K562 (cell line): Measurements from ENCODE around the gene OR5AN1. TPM values are rescaled to one million over a fixed set of nuclear protein-coding genes. Genes with fewer than 3 reads are reported as not detected.

ENCODE experiments used
- ATAC-seq: fragments of 200-7000 bp; cut with Tn5 transposase; 3 replicates; pipeline ENCODE4 v1.9.1; 2020; ENCODE audit warnings: moderate library complexity
- BruUV-seq: library from RNA; stranded (reverse); fragments of 400-500 nt; replicated peaks from 2 replicates; lab custom pipeline; 2021; lab: Mats Ljungman, UMichigan
- CTCF ChIA-PET: fragments of 300-600 bp; formaldehyde crosslinking; extraction: SDS; loops from one replicate; lab custom pipeline; 2021; ENCODE audit warnings: low intra/inter-chr PET ratio; lab: Yijun Ruan, JAX
- POLR2A ChIA-PET: fragments of 300-600, 350-650 bp; sonication (Branson Sonifier 250); formaldehyde crosslinking; extraction: SDS; loops from one replicate; lab custom pipeline; 2021; ENCODE audit warnings: antibody characterized with exemption, inconsistent platforms; lab: Yijun Ruan, JAX
- DNase-seq, 4 experiments: peaks; one replicate each; pipeline versions ENCODE4 v3.0.0 to v3.0.0-alpha.2; 2011 to 2018; ENCODE audit warnings: low spot score in 3 of 4, mixed read lengths in 3 of 4; ENCODE audit errors: extremely low read depth in 1 of 4
- FAIRE-seq: peaks from 2 replicates; lab custom pipeline; 2011; peaks lifted over from hg19 to GRCh38; lab: Jason Lieb, UNC
- H2AFZ ChIP-seq: 2 replicates; pipeline ENCODE4 v1.6.0; 2011; ENCODE audit warnings: low read depth, low read length, control low read depth, inconsistent platforms
- H3K27ac ChIP-seq: fragments of 200-600 bp; 3 replicates; pipeline ENCODE4 v1.8.0; 2011; ENCODE audit warnings: low read depth, mild to moderate bottlenecking, control low read depth, inconsistent platforms, low read length, moderate library complexity, mixed read lengths; ENCODE audit errors: extremely low read depth
- H3K27me3 ChIP-seq, 2 experiments: fragments of 300-600 bp in 1 of 2; 2 replicates in 1 of 2; 3 replicates in 1 of 2; pipeline versions ENCODE4 v1.6.0 to v1.8.0; 2011; ENCODE audit warnings: inconsistent platforms in 2 of 2, low read length in 2 of 2, mild to moderate bottlenecking in 1 of 2, mixed read lengths in 1 of 2, moderate library complexity in 1 of 2; ENCODE audit not compliant: control insufficient read depth in 2 of 2, insufficient read depth in 2 of 2
- H3K36me3 ChIP-seq: fragments of 300-600 bp; 3 replicates; pipeline ENCODE4 v1.8.0; 2011; ENCODE audit warnings: mild to moderate bottlenecking, low read length, inconsistent platforms; ENCODE audit not compliant: control insufficient read depth, insufficient read depth
- H3K4me1 ChIP-seq, 2 experiments: fragments of 200-600 bp in 1 of 2; replicated peaks in 1 of 2; 2 replicates in 1 of 2; 3 replicates in 1 of 2; pipeline versions ENCODE4 v1.5.1 to v1.8.0; 2011; ENCODE audit warnings: inconsistent platforms in 2 of 2, low read length in 2 of 2, mild to moderate bottlenecking in 1 of 2, mixed read lengths in 1 of 2, moderate library complexity in 1 of 2; ENCODE audit not compliant: control insufficient read depth in 2 of 2, insufficient read depth in 2 of 2
- H3K4me2 ChIP-seq: 2 replicates; pipeline ENCODE4 v1.6.1; 2011; ENCODE audit warnings: low read length, control low read depth, inconsistent platforms, mixed read lengths; ENCODE audit not compliant: insufficient read depth
- H3K4me3 ChIP-seq: fragments of 200-600 bp; sonication (generic), shearing (Covaris generic); 2 replicates; pipeline ENCODE4 v1.5.1; 2016; ENCODE audit warnings: control low read depth, inconsistent platforms
- H3K79me2 ChIP-seq: fragments of 200-600 bp; 3 replicates; pipeline ENCODE4 v1.8.0; 2011; ENCODE audit warnings: low read length, inconsistent platforms; ENCODE audit not compliant: control insufficient read depth, insufficient read depth
- H3K9ac ChIP-seq, 2 experiments: 2 replicates each; pipeline versions ENCODE4 v1.6.0 to v1.6.1; 2011; ENCODE audit warnings: low read depth in 2 of 2, low read length in 2 of 2, control low read depth in 1 of 2, inconsistent platforms in 1 of 2, mild to moderate bottlenecking in 1 of 2, mixed read lengths in 1 of 2; ENCODE audit not compliant: insufficient read depth in 1 of 2
- H3K9me1 ChIP-seq: one replicate; pipeline ENCODE4 v1.6.0; 2011; ENCODE audit warnings: inconsistent platforms, mild to moderate bottlenecking, low read length, moderate library complexity; ENCODE audit not compliant: control insufficient read depth, insufficient read depth
- H3K9me3 ChIP-seq: replicated peaks from 2 replicates; pipeline ENCODE4 v1.5.1; 2011; ENCODE audit warnings: low read depth, low read length, inconsistent platforms; ENCODE audit not compliant: control insufficient read depth, insufficient read depth
- H4K20me1 ChIP-seq: replicated peaks from 2 replicates; pipeline ENCODE4 v1.6.1; 2011; ENCODE audit warnings: low read length, inconsistent platforms, mixed read lengths; ENCODE audit not compliant: control insufficient read depth, insufficient read depth
- FOXM1 ChIP-seq, 2 experiments: fragments of 450-650 bp in 1 of 2; sonication (generic) in 1 of 2; formaldehyde crosslinking in 1 of 2; IDR thresholded peaks; 2 replicates each; pipeline versions ENCODE4 v1.6.1 to v1.9.0; 2017 to 2022; ENCODE audit warnings: low read depth in 2 of 2, mild to moderate bottlenecking in 2 of 2, missing genetic modification reagents in 1 of 2, moderate library complexity in 1 of 2
- POLR2B ChIP-seq: fragments of 450-650 bp; IDR thresholded peaks from 2 replicates; pipeline ENCODE4 v1.6.1; 2018; ENCODE audit warnings: low read depth; ENCODE audit not compliant: partially characterized antibody
- PYGO2 ChIP-seq: fragments of 450-650 bp; IDR thresholded peaks from 2 replicates; pipeline ENCODE4 v1.6.1; 2016; ENCODE audit warnings: mild to moderate bottlenecking, missing genetic modification characterization, moderate library complexity, missing compliant biosample characterization
- SP1 ChIP-seq: sonication (generic); formaldehyde crosslinking; IDR thresholded peaks from 2 replicates; pipeline ENCODE4 v1.8.1; 2022; ENCODE audit warnings: mild to moderate bottlenecking, missing genetic modification reagents
- ZEB2 ChIP-seq: fragments of 450-650 bp; IDR thresholded peaks from 2 replicates; pipeline ENCODE4 v1.6.1; 2016
- ZNF12 ChIP-seq: sonication (generic); formaldehyde crosslinking; IDR thresholded peaks from 2 replicates; pipeline ENCODE4 v1.4.0; 2020; ENCODE audit warnings: mild to moderate bottlenecking, missing genetic modification reagents
- ZNF146 ChIP-seq: IDR thresholded peaks from one replicate; pipeline ENCODE4 v1.6.1; 2018; ENCODE audit warnings: missing compliant biosample characterization; ENCODE audit not compliant: unreplicated experiment
- WGBS: fragments of 100-300 bp; shearing (Covaris generic); methylation state at CpG from one replicate; pipeline ENCODE4 v1.1.6; 2016; ENCODE audit warnings: low coverage, mixed read lengths; ENCODE audit not compliant: insufficient coverage; ENCODE audit errors: missing lambda C conversion rate; 5-methylcytosine and 5-hydroxymethylcytosine counted together
- in situ Hi-C: fragments of 300-500 bp; cut with MboI; formaldehyde crosslinking; loops from 4 replicates; pipeline ENCODE4 v1.15.0; 2018; ENCODE audit warnings: inconsistent platforms, mixed read lengths
- intact Hi-C: fragments of 100-400 bp; cut with micrococcal nuclease; formaldehyde crosslinking; loops from 2 replicates; pipeline ENCODE4 v1.14.2; 2022
- polyA plus RNA-seq, 8 experiments: library from polyadenylated mRNA; depleted of rRNA in 4 of 8; stranded (reverse) in 5 of 8; unstranded in 3 of 8; fragments of >200 nt; fragmentation: Nextera tagmentation in 2 of 8; fragmentation: Illumina TruSeq in 1 of 8; extraction: Ambion mirVana in 2 of 8; extraction: Trizol in 1 of 8; gene quantifications; 2 replicates each; pipeline versions ENCODE4 v1.2.1 to v1.2.3, GENCODE V29; 2011 to 2014; ENCODE audit warnings: inconsistent platforms in 1 of 8, missing spikeins in 1 of 8
- total RNA-seq, 7 experiments: library from RNA; depleted of rRNA in 6 of 7; stranded (reverse); fragments of >200 nt in 6 of 7; fragmentation: Illumina TruSeq in 2 of 7; extraction: Trizol in 2 of 7; gene quantifications; 2 replicates each; pipeline versions ENCODE4 v1.2.1 to v1.2.3, GENCODE V29; 2011 to 2021; ENCODE audit warnings: low replicate concordance in 1 of 7
- TF ChIP-seq, protein P1 (sequence below): sonication (generic); formaldehyde crosslinking; IDR thresholded peaks from 2 replicates; pipeline ENCODE4 v1.8.1; 2023; ENCODE audit warnings: missing genetic modification reagents, mild to moderate bottlenecking, borderline replicate concordance
- TF ChIP-seq, protein P2 (sequence below): fragments of 250-450 bp; sonication (Bioruptor Pico); IDR thresholded peaks from 2 replicates; pipeline ENCODE4 v1.5.0; 2021
- TF ChIP-seq, protein P3 (sequence below): IDR thresholded peaks from 2 replicates; pipeline ENCODE4 v1.6.1; 2016; ENCODE audit warnings: missing genetic modification characterization, missing compliant biosample characterization

Gene OR5AN1
- total and polyA plus RNA-seq, 9 of the 15 experiments (the other 6 are each of a cell fraction or from before 2014, with no cell fraction given): not detected

GRCh38 chr11:59418156-59418555, 59.5 kb downstream of the OR5AN1 start:
- no peaks in the 10 kb centered on the region for H3K9me3 ChIP-seq
- no peaks in the 10 kb centered on the region for H3K9me1 ChIP-seq
- intact Hi-C loops (no loop called here), in situ Hi-C loops (no loop called here)
- no peak overlapping the region for H2AFZ ChIP-seq
- DNase-seq (no peak), FAIRE-seq (no peak), ATAC-seq (no peak)
- ChIA-PET POLR2A (interaction anchor here (0.6 to 1.0 kb wide), 2 partner anchors 153 to 370 kb away, joined by 3 to 4 read pairs; no protein-coding TSS in a partner anchor), CTCF (no interaction called here)
- no peaks in the 10 kb centered on the region for H3K4me1 ChIP-seq
- WGBS: 0% methylated on average over 2 of the region's 2 CpGs
- no peak overlapping the region for H3K27ac ChIP-seq
- no peaks in the 10 kb centered on the region; a peak in 1 of 5 replicates for H3K27me3 ChIP-seq
- no peak overlapping the region for H3K4me3 ChIP-seq
- H3K9ac ChIP-seq: no peak overlapping the region
- no peak overlapping the region for H3K4me2 ChIP-seq
- no peaks in the 10 kb centered on the region for H4K20me1 ChIP-seq
- no TSS peak for BruUV-seq
- no peaks in the 10 kb centered on the region for H3K36me3 ChIP-seq
- H3K79me2 ChIP-seq: no peaks in the 10 kb centered on the region
- no peak for TF ChIP-seq PYGO2 (tag)
- no peak for TF ChIP-seq SP1 (CRISPR knock-in tag)
- TF ChIP-seq FOXM1 (IDR thresholded peaks at IDR 0.05; ENCODE audit: low read depth): no peak
- no peak for TF ChIP-seq FOXM1 (CRISPR knock-in tag; IDR thresholded peaks at IDR 0.05; ENCODE audit: low read depth)
- TF ChIP-seq, protein P1, sequence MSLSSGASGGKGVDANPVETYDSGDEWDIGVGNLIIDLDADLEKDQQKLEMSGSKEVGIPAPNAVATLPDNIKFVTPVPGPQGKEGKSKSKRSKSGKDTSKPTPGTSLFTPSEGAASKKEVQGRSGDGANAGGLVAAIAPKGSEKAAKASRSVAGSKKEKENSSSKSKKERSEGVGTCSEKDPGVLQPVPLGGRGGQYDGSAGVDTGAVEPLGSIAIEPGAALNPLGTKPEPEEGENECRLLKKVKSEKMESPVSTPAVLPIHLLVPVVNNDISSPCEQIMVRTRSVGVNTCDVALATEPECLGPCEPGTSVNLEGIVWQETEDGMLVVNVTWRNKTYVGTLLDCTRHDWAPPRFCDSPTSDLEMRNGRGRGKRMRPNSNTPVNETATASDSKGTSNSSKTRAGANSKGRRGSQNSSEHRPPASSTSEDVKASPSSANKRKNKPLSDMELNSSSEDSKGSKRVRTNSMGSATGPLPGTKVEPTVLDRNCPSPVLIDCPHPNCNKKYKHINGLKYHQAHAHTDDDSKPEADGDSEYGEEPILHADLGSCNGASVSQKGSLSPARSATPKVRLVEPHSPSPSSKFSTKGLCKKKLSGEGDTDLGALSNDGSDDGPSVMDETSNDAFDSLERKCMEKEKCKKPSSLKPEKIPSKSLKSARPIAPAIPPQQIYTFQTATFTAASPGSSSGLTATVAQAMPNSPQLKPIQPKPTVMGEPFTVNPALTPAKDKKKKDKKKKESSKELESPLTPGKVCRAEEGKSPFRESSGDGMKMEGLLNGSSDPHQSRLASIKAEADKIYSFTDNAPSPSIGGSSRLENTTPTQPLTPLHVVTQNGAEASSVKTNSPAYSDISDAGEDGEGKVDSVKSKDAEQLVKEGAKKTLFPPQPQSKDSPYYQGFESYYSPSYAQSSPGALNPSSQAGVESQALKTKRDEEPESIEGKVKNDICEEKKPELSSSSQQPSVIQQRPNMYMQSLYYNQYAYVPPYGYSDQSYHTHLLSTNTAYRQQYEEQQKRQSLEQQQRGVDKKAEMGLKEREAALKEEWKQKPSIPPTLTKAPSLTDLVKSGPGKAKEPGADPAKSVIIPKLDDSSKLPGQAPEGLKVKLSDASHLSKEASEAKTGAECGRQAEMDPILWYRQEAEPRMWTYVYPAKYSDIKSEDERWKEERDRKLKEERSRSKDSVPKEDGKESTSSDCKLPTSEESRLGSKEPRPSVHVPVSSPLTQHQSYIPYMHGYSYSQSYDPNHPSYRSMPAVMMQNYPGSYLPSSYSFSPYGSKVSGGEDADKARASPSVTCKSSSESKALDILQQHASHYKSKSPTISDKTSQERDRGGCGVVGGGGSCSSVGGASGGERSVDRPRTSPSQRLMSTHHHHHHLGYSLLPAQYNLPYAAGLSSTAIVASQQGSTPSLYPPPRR (CRISPR knock-in tag): no peak
- TF ChIP-seq ZNF146 (CRISPR knock-in tag): no peak
- TF ChIP-seq ZEB2: no peak
- TF ChIP-seq, protein P2, sequence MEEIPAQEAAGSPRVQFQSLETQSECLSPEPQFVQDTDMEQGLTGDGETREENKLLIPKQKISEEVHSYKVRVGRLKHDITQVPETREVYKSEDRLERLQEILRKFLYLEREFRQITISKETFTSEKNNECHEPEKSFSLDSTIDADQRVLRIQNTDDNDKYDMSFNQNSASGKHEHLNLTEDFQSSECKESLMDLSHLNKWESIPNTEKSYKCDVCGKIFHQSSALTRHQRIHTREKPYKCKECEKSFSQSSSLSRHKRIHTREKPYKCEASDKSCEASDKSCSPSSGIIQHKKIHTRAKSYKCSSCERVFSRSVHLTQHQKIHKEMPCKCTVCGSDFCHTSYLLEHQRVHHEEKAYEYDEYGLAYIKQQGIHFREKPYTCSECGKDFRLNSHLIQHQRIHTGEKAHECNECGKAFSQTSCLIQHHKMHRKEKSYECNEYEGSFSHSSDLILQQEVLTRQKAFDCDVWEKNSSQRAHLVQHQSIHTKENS: no peak
- TF ChIP-seq POLR2B: no peak
- TF ChIP-seq ZNF12: no peak
- TF ChIP-seq, protein P3, sequence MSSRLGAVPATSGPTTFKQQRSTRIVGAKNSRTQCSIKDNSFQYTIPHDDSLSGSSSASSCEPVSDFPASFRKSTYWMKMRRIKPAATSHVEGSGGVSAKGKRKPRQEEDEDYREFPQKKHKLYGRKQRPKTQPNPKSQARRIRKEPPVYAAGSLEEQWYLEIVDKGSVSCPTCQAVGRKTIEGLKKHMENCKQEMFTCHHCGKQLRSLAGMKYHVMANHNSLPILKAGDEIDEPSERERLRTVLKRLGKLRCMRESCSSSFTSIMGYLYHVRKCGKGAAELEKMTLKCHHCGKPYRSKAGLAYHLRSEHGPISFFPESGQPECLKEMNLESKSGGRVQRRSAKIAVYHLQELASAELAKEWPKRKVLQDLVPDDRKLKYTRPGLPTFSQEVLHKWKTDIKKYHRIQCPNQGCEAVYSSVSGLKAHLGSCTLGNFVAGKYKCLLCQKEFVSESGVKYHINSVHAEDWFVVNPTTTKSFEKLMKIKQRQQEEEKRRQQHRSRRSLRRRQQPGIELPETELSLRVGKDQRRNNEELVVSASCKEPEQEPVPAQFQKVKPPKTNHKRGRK (tag): no peak
